Hematopoietic multipotent progenitor cell treated with erythropoietin and hydrocortisone succinate and interleukin-3 and kit ligand, for 17 days (in vitro differentiated cells): ENCODE measurements around the gene SPATA20.

ENCODE experiments used
- DNase-seq: peaks from one replicate; pipeline ENCODE4 v3.0.0-alpha.2; 2015; ENCODE audit warnings: low spot score

SPATA20 gene

DNA sequence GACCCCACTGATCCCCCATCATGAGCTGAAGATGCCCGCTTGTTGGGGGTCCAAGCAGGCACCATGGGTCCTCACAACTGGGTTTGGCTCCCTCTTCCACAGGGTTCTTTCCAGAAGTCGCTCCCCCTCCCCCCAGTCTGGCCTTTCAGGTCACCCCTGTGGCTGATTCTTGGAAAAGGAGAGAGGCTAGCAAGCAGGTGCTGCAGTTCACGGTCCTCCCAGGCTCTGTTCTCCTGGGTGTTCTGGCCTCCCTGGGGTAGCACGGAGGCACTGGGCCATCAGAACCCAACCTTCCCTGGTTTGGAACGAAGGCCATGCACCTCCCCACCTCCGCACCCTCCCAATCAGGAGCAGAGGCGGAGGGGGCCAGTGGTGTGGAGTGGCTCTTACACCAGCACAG lies 32.4 kb downstream of the SPATA20 start:
- DNase-seq = no peak

- DNase-seq = no peak
These were observed 33.7 kb downstream of the SPATA20 start for GRCh38 chr17:50580646-50581045.

DNA sequence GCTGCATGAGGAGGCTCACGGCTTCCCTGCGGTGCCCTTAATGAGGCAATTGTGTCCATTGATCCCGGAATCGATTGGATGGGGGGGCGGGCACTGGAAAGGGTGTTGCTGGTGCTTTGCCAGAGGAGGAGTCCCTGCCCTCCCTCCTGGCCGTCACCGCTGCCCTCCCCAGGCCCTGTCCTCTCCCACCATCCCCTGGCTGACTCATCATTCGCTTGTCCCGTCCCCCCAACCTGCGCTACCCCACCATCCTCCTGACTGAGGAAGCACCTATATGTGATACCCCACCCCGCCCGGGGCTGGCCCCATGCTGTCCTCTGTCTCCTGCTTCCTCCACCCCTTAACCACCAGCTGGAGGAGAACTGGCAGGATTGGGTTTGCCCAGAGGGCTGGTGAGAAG lies 34.3 kb downstream of the SPATA20 start:
- no peak for DNase-seq

DNA sequence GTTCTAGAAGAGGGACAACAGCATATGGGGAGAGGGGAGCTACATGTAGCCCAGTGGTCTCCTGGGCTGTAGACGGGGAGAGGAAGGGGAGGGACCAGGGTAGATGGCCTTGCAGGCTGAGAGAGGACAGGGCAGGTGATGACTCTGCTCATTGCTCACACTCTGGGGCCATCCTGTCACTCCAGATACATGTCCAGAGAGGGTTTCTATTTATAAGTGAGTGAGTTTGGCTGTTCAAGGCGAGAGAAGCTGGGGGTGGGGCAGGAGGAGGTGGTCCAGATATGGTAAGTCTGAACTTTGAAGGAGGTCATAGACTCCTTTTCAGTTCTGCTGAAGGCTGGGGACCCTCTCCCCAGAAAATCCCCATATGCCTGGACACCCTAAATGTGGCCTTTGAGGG lies 35.8 kb downstream of the SPATA20 start:
- no peak for DNase-seq

- DNase-seq = no peak
These were observed 36.7 kb downstream of the SPATA20 start for GRCh38 chr17:50583641-50584040.

DNA sequence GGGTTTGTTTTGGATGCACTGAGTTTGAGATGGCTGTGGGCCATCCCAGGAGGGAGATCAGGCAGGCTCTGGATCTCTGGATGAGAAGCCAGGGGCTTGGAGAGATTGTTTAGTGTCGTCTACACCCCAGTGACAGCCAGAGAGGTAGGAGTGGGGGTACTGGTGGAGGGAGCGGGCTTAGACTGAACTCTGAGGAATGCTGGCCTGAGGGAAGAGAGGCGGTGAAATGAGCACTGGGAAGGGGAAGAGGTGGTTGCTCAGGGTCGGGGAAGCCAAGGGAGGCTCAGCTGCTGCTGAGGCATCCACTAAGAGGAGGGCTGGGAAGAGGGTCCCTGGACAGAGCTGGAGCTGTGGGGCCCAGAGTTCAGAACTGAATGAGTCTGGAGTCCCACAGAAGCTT lies 37.1 kb downstream of the SPATA20 start:
- DNase-seq = no peak

DNA sequence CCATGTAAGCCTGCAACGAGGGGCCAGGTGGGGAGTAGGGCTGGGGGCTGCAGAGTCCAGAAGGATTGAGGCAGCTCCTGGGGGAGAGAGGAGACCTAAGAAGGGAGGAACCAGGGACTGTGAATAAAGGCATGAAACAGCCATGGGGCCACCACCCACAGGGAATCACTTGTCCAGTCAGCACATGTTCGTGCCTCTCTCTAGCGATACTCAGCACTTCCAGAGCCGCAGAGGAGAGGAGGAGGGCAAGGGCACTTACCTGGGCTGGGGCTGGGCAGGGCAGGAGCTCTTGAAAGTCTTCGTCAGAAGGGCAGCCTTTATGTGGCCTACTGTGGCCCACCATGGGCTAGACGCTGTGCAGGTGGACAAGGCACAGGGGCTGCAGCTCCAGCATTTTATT lies 37.8 kb downstream of the SPATA20 start:
- no peak for DNase-seq

DNA sequence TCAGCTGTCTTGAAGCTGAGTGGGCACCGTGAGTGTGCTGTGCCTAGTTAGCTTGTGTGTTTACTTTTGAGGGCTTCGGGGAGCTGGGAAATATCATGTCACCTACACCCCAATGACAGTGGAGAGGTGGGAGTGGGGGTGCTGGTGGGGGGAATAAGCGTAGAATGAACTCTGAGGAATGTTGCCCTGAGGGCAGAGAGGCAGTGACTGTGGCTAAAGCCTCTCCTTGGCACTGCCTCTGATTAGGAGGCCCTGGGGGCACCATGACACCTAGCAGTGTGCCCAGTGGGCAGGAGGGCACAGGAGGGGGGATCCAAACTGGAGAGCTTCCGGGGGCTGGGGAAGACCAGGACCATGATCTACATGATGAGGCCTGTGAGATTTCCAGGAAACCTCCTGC lies 38.4 kb downstream of the SPATA20 start:
- DNase-seq = no peak

- no peak for DNase-seq
These were observed 38.9 kb downstream of the SPATA20 start for GRCh38 chr17:50585891-50586290.

GRCh38 chr17:50586421-50587247 lies 39.7 kb downstream of the SPATA20 start:
- no peak for DNase-seq

- DNase-seq = no peak
These were observed 40.6 kb downstream of the SPATA20 start for GRCh38 chr17:50587571-50587970.

DNA sequence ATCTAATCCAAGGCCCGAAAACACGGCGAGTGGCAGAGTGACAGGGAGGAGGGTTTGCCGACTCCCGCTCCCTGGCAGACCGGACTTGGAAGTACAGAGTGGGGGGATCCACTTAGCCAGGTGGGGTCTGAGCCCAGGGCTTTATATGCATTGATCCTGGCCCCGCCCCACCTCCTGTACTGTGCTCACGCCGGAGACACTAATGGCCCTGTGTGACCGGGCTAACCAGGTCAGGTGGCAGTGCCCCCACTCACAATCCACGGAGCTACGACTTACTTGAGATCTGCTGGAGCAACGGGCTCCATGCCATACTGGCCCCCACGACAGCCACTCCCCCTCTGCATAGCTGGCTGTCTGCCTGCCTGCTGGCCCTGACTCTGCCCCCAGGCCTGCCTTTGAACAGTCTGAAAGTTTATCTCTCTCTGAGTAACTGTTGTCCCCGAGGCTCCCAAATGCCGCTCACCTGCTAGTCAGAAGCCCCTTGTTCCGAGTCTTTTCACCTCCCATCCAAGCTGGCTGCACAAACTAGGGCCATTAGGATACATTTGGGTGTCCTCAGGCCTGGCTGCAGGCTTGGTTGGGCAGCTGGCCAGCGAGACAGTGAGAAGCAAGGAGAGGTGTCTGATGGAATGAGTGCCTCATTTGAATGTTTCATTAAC lies 41.5 kb downstream of the SPATA20 start:
- DNase-seq = no peak

- no peak for DNase-seq
These were observed 42.2 kb downstream of the SPATA20 start for GRCh38 chr17:50589095-50589705.

GRCh38 chr17:50590946-50591737 lies 44.2 kb downstream of the SPATA20 start:
- DNase-seq = no peak

DNA sequence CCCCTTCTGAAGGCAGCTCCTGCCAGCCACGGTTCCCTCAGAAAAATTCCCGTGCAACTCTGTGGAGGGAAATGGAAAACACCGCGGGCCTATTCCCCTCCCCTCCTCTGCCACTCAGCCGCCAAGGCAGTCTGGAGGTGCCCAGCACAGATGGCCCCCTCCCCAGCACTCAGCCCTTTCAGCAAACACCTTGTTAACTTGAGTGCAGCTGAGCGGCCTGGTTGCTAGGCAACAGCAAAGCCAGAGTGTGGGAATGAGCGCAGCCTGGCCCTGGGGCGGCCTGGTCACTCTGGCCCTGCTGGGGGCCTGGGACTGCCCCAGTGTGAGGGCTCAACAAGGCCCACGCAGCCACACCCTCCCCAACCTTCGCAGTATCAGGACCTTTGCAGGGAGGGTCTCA lies 46.3 kb downstream of the SPATA20 start:
- no peak for DNase-seq

DNA sequence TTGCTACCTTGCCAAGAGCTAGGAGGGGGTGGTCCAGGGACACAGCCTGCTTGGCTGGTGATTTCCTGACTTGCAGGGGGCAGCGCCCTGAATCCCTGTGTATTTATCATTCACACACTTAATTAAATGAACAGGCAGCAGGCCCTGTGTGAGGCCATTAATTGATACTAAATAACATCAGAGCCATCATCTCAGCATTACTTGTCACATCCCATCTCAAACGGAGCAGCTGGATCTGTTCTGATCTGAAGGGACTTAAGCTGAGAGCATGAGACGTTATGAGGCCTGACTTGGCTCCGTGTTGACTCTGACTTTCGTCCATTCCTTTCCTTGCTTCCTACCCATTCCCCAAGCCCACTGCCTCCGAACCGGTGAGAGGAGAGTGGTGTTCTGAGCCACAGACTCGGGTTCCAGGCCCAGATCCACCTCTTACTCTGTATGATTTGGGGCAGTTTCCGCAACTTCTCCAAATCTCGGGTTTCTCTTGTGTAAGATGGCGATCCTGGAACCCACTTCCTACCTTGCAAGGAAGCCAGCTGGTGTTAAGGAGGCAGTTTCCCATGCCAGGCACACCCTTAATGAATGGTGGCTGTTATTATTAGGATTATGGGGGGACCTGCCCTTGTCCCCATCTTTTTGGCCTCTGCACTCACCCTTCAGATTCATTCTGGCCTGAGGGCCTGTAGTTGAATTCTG lies 47.3 kb downstream of the SPATA20 start:
- no peak for DNase-seq

GRCh38 chr17:50594892-50595291 lies 47.9 kb downstream of the SPATA20 start:
- no peak for DNase-seq

DNA sequence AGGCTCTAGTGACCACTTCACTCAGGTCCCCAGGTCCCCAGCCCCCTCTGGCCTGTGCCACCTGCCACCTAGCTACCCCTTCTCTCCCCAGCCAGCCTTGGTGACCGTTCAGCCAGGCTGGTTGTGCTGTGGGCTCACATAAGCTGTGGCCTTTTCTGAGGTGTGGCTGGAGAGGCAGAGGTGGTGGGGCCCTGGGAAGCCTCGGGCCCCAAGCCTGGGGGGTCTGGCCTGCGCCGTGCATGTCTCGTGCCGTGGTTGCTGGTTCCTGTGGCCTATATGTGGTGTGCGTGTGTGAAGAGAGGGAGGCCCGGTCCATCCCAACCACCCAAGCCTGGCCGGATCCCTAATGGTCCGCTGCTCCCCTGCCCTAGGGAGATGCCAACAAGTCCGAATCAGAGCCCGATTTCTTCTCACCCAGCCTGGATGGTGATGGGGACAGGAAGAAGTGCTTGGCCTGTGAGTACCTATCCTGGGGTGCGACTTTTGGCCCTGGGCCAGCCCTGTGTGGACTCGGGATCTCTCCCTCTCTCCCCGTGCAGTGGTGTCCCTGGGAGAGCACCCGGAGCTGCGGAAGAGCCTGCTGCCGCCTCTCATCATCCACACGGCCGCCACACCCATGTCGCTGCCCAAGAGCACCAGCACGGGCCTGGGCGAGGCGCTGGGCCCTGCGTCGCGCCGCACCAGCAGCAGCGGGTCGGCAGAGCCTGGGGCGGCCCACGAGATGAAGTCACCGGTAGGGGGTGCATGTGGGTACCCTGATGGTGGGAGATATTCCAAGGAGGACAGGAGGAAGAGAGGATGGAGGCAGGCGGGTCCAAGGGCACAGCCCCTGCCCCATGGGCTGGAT lies 49.4 kb downstream of the SPATA20 start:
- DNase-seq = no peak

DNA sequence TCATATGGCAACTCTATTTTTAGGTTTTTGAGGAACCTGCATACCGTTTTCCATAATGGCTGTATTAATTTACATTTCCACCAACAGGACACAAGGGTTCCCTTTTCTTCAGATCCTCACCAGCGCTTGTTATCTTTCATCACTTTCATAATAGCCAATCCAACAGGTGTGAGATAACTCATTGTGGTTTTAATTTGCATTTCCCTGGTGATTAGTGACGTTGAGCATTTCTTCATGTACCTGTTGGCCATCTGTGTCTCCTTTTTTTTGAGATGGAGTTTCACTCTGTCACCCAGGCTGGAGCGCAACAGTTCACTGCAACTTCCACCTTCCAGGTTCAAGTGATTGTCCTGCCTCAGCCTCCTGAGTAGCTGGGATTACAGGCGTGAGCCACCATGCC lies 51.5 kb downstream of the SPATA20 start:
- DNase-seq = no peak

DNA sequence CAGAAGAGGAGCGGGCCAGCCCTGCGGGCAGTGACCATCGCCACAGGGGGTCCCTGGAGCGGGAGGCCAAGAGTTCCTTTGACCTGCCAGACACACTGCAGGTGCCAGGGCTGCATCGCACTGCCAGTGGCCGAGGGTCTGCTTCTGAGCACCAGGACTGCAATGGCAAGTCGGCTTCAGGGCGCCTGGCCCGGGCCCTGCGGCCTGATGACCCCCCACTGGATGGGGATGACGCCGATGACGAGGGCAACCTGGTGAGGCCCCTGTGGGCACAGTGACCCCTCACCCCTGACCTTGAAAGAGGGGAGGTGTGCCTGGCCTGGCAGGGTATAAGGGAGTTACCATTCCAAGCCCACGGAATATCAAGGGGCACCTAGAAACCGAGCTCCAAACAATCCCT lies 52.6 kb downstream of the SPATA20 start:
- no peak for DNase-seq

DNA sequence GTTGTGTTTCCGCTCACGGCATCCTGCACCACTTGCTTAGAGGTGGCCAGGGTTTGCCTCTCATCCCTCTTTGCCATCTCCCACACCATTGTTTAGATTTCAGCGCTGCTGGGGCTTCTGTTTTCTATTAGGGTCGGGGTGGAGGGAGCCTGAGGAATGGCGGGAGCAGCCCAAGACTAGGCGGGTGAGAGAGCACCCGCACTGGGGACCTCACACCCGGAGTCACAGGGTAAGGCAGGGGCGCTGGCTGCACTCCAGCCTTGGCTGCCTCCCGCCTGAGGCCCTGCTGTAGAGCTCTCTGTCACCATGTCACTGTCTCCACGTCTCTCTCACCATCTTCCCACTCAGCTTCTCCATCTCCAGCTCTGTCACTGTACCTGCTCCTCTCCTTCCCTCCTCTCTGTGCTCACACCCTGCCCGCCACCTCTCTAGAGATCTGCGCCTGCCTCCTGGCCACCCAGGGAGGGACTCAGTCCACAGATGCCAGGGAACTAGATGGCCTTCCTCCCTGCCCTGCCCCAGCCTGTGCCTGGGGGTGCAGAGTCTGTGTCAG lies 54.9 kb downstream of the SPATA20 start:
- no peak for DNase-seq
